ENCODE results near the gene ADAM23.

DNA sequence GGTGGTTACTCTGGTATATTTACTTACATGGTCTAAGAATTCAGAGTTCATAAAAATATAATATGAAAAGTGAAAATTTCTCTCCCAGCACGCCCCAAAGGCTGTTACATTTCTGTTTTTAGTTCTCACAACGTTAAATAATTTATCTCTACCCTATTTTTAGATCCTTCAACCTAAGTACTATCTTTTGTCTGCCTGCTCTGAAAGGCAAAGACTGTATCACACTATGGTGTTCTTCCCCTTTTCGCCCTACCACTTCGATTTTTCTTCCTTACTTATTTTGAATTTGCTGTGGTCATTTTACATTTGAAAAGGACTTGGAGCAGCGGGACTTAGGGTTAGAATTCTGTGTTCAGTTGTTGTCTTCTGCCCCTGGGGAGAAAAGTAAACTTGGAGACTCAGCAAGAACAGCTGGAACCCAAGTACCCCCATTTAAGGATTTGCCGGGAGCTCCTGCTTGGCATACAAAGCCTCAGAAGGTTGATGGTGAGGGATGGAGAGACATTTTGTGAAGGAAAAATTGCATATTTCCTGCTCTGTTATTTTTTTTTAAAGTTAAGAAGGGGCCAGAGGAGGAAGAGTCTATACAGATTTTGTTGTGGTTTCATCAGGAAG lies 19.0 kb downstream of the ADAM23 start:
- TF ChIP-seq, protein P1, sequence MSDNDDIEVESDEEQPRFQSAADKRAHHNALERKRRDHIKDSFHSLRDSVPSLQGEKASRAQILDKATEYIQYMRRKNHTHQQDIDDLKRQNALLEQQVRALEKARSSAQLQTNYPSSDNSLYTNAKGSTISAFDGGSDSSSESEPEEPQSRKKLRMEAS (IDR thresholded peaks at IDR 0.05): no peak
- TF ChIP-seq TAF1 (conservative IDR thresholded peaks at IDR 0.05) (no peak), CTCF (IDR thresholded peaks at IDR 0.05; ENCODE audit: low read depth, low read length, missing input control) (no peak), JUND (IDR thresholded peaks at IDR 0.05) (no peak), EGR1 (IDR thresholded peaks at IDR 0.05; ENCODE audit: low read depth in 2 of 2) (no peak)

Data from liver (tissue), 3 donors.